ENCODE measurements around the gene HERC5.

DNA sequence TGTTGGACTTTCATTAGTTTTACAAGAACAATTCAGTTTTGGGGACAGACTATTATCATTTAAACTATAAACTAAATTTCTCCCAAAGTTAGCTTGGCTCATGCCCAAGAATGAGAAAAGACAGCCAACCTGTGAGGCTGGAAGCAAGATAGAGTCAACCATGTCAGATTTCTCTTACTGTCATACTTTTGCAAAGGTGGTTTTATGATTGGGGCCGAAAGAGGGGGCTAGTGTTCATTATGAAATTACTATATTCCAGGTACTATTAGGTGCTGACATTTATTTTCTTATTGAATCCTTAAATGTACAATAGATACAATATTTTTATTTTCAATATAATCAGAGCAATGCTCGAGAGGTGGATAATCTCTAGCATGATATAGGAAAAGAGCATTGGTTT, 47.7 kb upstream of the HERC5 start:
- no peak for TF ChIP-seq GATA2 (IDR thresholded peaks at IDR 0.05; ENCODE audit: low read depth, low read length)
- no peak for TF ChIP-seq GATA3 (IDR thresholded peaks at IDR 0.05; ENCODE audit: low read depth, low read length)

Measured in SH-SY5Y (cell line).